K562 (cell line): ENCODE measurements around the gene FAM110D.

Source experiments
- CREM ChIP-seq: IDR thresholded peaks from 2 replicates; pipeline ENCODE4 v1.6.1; 2014; ENCODE audit warnings: antibody characterized with exemption, low read depth
- EP300 ChIP-seq: IDR thresholded peaks from 2 replicates; pipeline ENCODE4 v1.6.1; 2012; ENCODE audit warnings: low read length, improper control_type of control experiment
- JUND ChIP-seq, 2 experiments: IDR thresholded peaks; 2 replicates in 1 of 2; 3 replicates in 1 of 2; pipeline ENCODE4 v1.6.1; 2011; ENCODE audit warnings: borderline replicate concordance in 2 of 2, low read depth in 2 of 2, low read length in 2 of 2, improper control_type of control experiment in 1 of 2, missing biosample characterization in 1 of 2, missing genetic modification characterization in 1 of 2, missing genetic modification reagents in 1 of 2
- MYNN ChIP-seq, 2 experiments: sonication (generic); formaldehyde crosslinking in 1 of 2; IDR thresholded peaks; 2 replicates each; pipeline versions ENCODE4 v1.5.0 to v1.6.1; 2016 to 2020; ENCODE audit warnings: antibody characterized with exemption in 1 of 2, missing genetic modification reagents in 1 of 2
- RAD21 ChIP-seq, 2 experiments: fragments of 250-450 bp in 1 of 2; fragments of 450-650 bp in 1 of 2; sonication (Bioruptor Pico) in 1 of 2; formaldehyde crosslinking in 1 of 2; IDR thresholded peaks in 1 of 2; conservative IDR thresholded peaks in 1 of 2; 2 replicates each; pipeline versions ENCODE4 v1.4.0 to v1.8.0; 2020 to 2022; ENCODE audit warnings: mild to moderate bottlenecking in 2 of 2, moderate library complexity in 1 of 2
- RCOR1 ChIP-seq, 2 experiments: IDR thresholded peaks; 2 replicates each; pipeline ENCODE4 v1.6.1; 2012; ENCODE audit warnings: low read depth in 2 of 2, low read length in 2 of 2, borderline replicate concordance in 1 of 2, improper control_type of control experiment in 1 of 2
- TBP ChIP-seq: optimal IDR thresholded peaks from 2 replicates; pipeline ENCODE3; 2011; ENCODE audit warnings: low read depth, low read length, improper control_type of control experiment
- ZHX1 ChIP-seq: fragments of 150-350 bp; conservative IDR thresholded peaks from 2 replicates; pipeline ENCODE4 v1.6.1; 2014; ENCODE audit warnings: low read length
- ZNF121 ChIP-seq: sonication (generic); formaldehyde crosslinking; conservative IDR thresholded peaks from 2 replicates; pipeline ENCODE4 v1.8.0; 2022; ENCODE audit warnings: missing genetic modification reagents
- ZNF354B ChIP-seq: fragments of 250-450 bp; sonication (Bioruptor Pico); IDR thresholded peaks from 2 replicates; pipeline ENCODE4 v1.4.0; 2020
- TF ChIP-seq, protein P1 (sequence below), 3 experiments: IDR thresholded peaks in 2 of 3; conservative IDR thresholded peaks in 1 of 3; 2 replicates each; pipeline ENCODE4 v1.5.1; 2011 to 2012; ENCODE audit warnings: low read length in 3 of 3, mild to moderate bottlenecking in 3 of 3, control low read depth in 2 of 3, improper control_type of control experiment in 1 of 3, inconsistent platforms in 1 of 3, low read depth in 1 of 3, mixed read lengths in 1 of 3, moderate library complexity in 1 of 3; ENCODE audit not compliant: insufficient read depth in 2 of 3
- TF ChIP-seq, protein P2 (sequence below): sonication (generic); formaldehyde crosslinking; IDR thresholded peaks from 2 replicates; pipeline ENCODE4 v1.8.1; 2022; ENCODE audit warnings: missing genetic modification reagents
- TF ChIP-seq, protein P3 (sequence below), 2 experiments: fragments of 150-350 bp in 1 of 2; IDR thresholded peaks; 2 replicates each; pipeline ENCODE4 v1.6.1; 2012 to 2016; ENCODE audit warnings: low read depth in 2 of 2, low read length in 2 of 2, mild to moderate bottlenecking in 1 of 2, moderate library complexity in 1 of 2
- TF ChIP-seq, protein P4 (sequence below): fragments of 200-400 bp; formaldehyde crosslinking; IDR thresholded peaks from 2 replicates; pipeline ENCODE4 v1.6.1; 2017; ENCODE audit warnings: mild to moderate bottlenecking, low read depth, low read length, moderate library complexity

DNA sequence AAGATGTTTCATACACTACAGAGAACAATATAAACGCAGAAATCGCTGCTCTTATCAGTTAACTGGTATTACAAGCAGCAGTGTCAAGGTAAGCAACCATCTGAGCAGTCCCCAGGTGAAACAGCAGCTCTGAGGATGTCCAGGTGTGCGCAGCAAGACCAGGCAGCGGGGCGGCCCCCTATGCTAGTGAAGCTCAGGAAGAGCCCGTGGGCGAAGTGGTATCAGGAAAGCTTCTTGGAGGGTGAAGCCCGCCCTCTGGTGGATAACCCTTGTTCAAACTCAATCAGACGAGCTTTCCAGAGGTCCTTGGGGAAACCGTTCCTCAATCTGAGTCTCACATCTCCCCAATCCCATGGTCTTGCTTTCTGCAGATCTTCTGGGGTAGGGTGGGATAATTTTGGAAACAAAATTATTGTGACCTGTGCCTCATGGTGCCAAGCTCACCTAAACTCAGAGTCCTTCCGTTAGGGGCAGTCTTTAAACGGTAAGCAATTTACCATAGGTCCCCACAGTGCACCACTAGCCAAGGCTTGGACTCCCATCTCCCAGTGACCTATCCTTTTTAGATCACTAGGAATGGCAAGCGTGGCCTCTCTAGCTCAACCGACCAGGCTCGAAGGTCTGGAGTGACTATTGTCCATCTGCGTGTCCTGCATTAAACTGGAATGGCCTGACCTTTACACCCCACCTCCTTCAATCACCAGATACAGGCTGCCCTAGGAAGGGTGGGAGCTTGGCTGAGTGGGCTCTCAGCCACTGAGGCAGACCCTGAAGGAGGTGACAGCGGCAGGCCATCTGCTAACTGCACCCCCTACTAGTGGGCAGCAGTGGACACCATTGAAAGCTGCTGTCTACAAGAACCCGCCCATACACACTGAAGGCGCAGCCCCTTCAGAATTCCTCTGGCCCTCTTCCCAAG, 13.6 kb upstream of the FAM110D start:
- TF ChIP-seq, protein P1, sequence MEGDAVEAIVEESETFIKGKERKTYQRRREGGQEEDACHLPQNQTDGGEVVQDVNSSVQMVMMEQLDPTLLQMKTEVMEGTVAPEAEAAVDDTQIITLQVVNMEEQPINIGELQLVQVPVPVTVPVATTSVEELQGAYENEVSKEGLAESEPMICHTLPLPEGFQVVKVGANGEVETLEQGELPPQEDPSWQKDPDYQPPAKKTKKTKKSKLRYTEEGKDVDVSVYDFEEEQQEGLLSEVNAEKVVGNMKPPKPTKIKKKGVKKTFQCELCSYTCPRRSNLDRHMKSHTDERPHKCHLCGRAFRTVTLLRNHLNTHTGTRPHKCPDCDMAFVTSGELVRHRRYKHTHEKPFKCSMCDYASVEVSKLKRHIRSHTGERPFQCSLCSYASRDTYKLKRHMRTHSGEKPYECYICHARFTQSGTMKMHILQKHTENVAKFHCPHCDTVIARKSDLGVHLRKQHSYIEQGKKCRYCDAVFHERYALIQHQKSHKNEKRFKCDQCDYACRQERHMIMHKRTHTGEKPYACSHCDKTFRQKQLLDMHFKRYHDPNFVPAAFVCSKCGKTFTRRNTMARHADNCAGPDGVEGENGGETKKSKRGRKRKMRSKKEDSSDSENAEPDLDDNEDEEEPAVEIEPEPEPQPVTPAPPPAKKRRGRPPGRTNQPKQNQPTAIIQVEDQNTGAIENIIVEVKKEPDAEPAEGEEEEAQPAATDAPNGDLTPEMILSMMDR (IDR thresholded peaks at IDR 0.05 in 2 of 3, conservative IDR thresholded peaks at IDR 0.05 in 1 of 3; ENCODE audit: insufficient read depth in 2 of 3, low read depth in 1 of 3, low read length in 3 of 3): peak; percentile 91 to 96 (median 92)
- TF ChIP-seq, protein P2, sequence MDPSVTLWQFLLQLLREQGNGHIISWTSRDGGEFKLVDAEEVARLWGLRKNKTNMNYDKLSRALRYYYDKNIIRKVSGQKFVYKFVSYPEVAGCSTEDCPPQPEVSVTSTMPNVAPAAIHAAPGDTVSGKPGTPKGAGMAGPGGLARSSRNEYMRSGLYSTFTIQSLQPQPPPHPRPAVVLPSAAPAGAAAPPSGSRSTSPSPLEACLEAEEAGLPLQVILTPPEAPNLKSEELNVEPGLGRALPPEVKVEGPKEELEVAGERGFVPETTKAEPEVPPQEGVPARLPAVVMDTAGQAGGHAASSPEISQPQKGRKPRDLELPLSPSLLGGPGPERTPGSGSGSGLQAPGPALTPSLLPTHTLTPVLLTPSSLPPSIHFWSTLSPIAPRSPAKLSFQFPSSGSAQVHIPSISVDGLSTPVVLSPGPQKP (CRISPR knock-in tag): no peak
- TF ChIP-seq TBP (no peak), JUND (IDR thresholded peaks at IDR 0.05; ENCODE audit: borderline replicate concordance, low read depth, low read length) (no peak; the same call in 1 of the 2 replicates), JUND (tag; IDR thresholded peaks at IDR 0.05; ENCODE audit: borderline replicate concordance, low read depth, low read length) (peak; percentile 48; the same call in 1 of the 3 replicates), MYNN (IDR thresholded peaks at IDR 0.05) (no peak), MYNN (CRISPR knock-in tag; IDR thresholded peaks at IDR 0.05) (no peak), ZNF354B (CRISPR knock-in tag) (no peak), CREM (peak; percentile 35; the same call in 1 of the 2 replicates), EP300 (no peak), RCOR1 (IDR thresholded peaks at IDR 0.05; ENCODE audit: borderline replicate concordance in 1 of 2, low read depth in 2 of 2, low read length in 2 of 2) (peak in 1 of 2 experiments; percentile 63; a peak in 1 of 4 replicates), ZHX1 (no peak), RAD21 (CRISPR knock-in tag; conservative IDR thresholded peaks at IDR 0.05 in 1 of 2, IDR thresholded peaks at IDR 0.05 in 1 of 2) (peak; percentile 99 to 100), ZNF121 (CRISPR knock-in tag) (no peak)
- TF ChIP-seq, protein P3, sequence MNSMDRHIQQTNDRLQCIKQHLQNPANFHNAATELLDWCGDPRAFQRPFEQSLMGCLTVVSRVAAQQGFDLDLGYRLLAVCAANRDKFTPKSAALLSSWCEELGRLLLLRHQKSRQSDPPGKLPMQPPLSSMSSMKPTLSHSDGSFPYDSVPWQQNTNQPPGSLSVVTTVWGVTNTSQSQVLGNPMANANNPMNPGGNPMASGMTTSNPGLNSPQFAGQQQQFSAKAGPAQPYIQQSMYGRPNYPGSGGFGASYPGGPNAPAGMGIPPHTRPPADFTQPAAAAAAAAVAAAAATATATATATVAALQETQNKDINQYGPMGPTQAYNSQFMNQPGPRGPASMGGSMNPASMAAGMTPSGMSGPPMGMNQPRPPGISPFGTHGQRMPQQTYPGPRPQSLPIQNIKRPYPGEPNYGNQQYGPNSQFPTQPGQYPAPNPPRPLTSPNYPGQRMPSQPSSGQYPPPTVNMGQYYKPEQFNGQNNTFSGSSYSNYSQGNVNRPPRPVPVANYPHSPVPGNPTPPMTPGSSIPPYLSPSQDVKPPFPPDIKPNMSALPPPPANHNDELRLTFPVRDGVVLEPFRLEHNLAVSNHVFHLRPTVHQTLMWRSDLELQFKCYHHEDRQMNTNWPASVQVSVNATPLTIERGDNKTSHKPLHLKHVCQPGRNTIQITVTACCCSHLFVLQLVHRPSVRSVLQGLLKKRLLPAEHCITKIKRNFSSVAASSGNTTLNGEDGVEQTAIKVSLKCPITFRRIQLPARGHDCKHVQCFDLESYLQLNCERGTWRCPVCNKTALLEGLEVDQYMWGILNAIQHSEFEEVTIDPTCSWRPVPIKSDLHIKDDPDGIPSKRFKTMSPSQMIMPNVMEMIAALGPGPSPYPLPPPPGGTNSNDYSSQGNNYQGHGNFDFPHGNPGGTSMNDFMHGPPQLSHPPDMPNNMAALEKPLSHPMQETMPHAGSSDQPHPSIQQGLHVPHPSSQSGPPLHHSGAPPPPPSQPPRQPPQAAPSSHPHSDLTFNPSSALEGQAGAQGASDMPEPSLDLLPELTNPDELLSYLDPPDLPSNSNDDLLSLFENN (IDR thresholded peaks at IDR 0.05; ENCODE audit: low read depth in 2 of 2, low read length in 2 of 2): no peak
- TF ChIP-seq, protein P4, sequence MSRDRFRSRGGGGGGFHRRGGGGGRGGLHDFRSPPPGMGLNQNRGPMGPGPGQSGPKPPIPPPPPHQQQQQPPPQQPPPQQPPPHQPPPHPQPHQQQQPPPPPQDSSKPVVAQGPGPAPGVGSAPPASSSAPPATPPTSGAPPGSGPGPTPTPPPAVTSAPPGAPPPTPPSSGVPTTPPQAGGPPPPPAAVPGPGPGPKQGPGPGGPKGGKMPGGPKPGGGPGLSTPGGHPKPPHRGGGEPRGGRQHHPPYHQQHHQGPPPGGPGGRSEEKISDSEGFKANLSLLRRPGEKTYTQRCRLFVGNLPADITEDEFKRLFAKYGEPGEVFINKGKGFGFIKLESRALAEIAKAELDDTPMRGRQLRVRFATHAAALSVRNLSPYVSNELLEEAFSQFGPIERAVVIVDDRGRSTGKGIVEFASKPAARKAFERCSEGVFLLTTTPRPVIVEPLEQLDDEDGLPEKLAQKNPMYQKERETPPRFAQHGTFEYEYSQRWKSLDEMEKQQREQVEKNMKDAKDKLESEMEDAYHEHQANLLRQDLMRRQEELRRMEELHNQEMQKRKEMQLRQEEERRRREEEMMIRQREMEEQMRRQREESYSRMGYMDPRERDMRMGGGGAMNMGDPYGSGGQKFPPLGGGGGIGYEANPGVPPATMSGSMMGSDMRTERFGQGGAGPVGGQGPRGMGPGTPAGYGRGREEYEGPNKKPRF: no peak
